Measurements from ENCODE around the gene NEMP1. TPM values are rescaled to one million over a fixed set of nuclear protein-coding genes. Genes with fewer than 3 reads are reported as not detected.

NEMP1 gene
- total RNA-seq, 1 experiment from 2014 or later: 13.6 TPM

Other genes starting within 250 kb of the NEMP1 start
- gene SDR9C7, start 144.4 kb downstream of the NEMP1 start, total RNA-seq (2014; rRNA removed; shearing (Covaris generic)): not detected in 2 replicates
- gene RDH16, start 121.2 kb downstream of the NEMP1 start, total RNA-seq (2014; rRNA removed; shearing (Covaris generic)): not detected in 2 replicates
- 3.2 and 3.4 TPM in 2 replicates for gene ZBTB39, start 72.2 kb downstream of the NEMP1 start, total RNA-seq (2014; rRNA removed; shearing (Covaris generic))
- gene TAC3, start 62.3 kb downstream of the NEMP1 start, total RNA-seq (2014; rRNA removed; shearing (Covaris generic)): not detected in 2 replicates
- 0.76 and 1.8 TPM in 2 replicates for gene MYO1A, start 28.7 kb downstream of the NEMP1 start, total RNA-seq (2014; rRNA removed; shearing (Covaris generic))
- gene NAB2, start 10.3 kb upstream of the NEMP1 start, total RNA-seq (2014; rRNA removed; shearing (Covaris generic)): 17.8 and 19.3 TPM in 2 replicates
- gene STAT6, start 32.6 kb upstream of the NEMP1 start, total RNA-seq (2014; rRNA removed; shearing (Covaris generic)): 114 and 125 TPM in 2 replicates
- 22.8 and 25.2 TPM in 2 replicates for gene LRP1, start 49.7 kb upstream of the NEMP1 start, total RNA-seq (2014; rRNA removed; shearing (Covaris generic))
- not detected in 2 replicates for gene LRP1-AS, start 68.8 kb upstream of the NEMP1 start, total RNA-seq (2014; rRNA removed; shearing (Covaris generic))
- 0.97 and 2.8 TPM in 2 replicates for gene NXPH4, start 138.0 kb upstream of the NEMP1 start, total RNA-seq (2014; rRNA removed; shearing (Covaris generic))
- gene SHMT2, start 150.9 kb upstream of the NEMP1 start, total RNA-seq (2014; rRNA removed; shearing (Covaris generic)): 295 and 298 TPM in 2 replicates
- 0.41 and 1.1 TPM in 2 replicates for gene STAC3, start 172.4 kb upstream of the NEMP1 start, total RNA-seq (2014; rRNA removed; shearing (Covaris generic))